ENCODE data around the gene KIRREL3. TPM values are rescaled to one million over a fixed set of nuclear protein-coding genes. Genes with fewer than 3 reads are reported as not detected.

KIRREL3 gene
- total RNA-seq, 1 experiment from 2014 or later, result not detected

- DNase-seq (ENCODE audit: low spot score), result no peak
Measured at GRCh38 chr11:126474220-126474619, 526.4 kb downstream of the KIRREL3 start.

- DNase-seq (ENCODE audit: low spot score), result no peak
Measured at GRCh38 chr11:126473269-126473668, 527.3 kb downstream of the KIRREL3 start.

- no peak for DNase-seq (ENCODE audit: low spot score)
Measured at GRCh38 chr11:126469311-126469710, 531.3 kb downstream of the KIRREL3 start.

GRCh38 chr11:126468102-126468521 lies 532.5 kb downstream of the KIRREL3 start:
- no peak for DNase-seq (ENCODE audit: low spot score)

- DNase-seq (ENCODE audit: low spot score), result no peak
Measured at GRCh38 chr11:126467471-126467870, 533.1 kb downstream of the KIRREL3 start.

DNA sequence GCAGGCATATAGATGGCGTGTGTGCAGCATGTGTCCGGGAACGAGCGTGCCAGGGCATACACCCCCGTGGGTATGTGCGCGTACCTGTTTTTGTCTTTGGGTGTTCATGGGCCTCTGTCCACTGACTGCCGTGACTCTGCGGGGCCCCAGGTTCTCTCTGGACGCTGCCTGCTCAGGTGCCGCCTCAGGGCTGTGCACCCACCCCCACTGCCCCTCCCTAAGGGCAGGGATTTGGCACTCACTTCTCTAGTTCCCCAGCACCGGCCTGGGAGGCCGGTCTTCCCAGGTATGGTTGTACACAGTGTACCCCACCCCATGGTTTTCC lies 533.6 kb downstream of the KIRREL3 start:
- DNase-seq (ENCODE audit: low spot score), result no peak

- DNase-seq (ENCODE audit: low spot score), result no peak
Measured at GRCh38 chr11:126466236-126467045, 534.1 kb downstream of the KIRREL3 start.

DNA sequence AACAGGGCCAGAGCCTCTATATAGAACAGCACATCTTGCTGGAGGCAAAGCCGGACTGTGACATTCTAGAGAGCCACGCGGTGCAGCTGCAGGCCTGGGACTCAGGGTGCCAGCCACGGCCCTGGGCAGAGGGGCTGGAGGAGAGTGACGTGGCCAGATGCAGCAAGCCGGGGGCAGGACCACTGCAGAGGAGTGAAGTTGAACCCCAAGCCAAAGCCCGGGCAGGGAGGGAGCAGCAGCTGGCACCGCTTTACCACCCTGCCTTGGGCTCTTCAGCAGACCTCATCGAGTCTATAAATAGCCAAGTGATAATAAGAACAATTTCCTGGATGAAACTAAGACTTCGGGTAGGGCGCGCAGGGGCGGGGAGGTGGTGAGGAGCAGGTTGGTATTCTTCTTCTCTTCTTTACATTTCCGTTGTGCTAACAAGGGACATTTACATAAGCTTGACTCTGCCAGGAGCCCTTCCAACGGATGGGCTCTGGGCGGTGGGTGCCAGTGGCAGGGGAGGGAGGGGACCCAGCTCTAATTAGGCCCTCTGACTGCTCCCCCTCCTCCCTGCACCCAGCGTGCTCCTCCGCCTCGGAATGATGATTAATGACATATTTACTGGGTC lies 534.9 kb downstream of the KIRREL3 start:
- DNase-seq (ENCODE audit: low spot score), result no peak

GRCh38 chr11:126464796-126465195 lies 535.8 kb downstream of the KIRREL3 start:
- no peak for DNase-seq (ENCODE audit: low spot score)

DNA sequence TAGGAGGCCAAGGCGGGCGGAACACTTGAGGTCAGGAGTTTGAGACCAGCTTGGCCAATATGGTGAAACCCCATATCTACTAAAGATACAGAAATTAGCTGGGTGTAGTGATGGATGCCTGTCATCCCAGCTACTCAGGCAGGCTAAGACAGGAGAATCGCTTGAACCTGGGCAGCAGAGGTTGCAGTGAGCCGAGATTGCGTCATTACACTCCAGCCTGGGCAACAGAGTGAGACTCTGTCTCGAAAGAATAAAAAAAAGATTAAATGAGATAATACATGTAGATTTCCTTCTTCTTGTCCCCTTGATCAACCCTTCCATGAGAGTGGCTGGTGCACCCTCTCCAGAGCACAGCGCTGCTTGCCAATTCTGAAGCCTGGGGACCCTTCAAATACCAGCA lies 538.1 kb downstream of the KIRREL3 start:
- DNase-seq (ENCODE audit: low spot score), result no peak

- DNase-seq (ENCODE audit: low spot score), result no peak
Measured at GRCh38 chr11:126461996-126462395, 538.6 kb downstream of the KIRREL3 start.

DNA sequence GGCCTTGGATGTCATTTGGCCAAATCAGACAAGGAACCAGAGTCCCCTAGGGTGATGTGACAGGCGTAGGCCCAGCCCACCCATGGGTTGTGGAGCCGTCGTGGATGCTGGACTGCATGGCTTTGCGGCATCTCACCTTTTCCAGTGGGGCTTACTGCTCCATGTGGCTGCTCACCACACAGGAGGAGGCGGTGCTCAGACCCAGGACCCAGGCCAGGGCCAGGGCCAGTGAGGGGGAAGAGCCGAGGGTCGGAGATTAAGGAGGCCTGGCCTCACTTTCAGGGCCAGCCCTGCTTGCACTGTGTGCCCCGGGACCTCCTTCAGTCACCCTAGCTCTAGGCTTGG lies 539.5 kb downstream of the KIRREL3 start:
- no peak for DNase-seq (ENCODE audit: low spot score)

- DNase-seq (ENCODE audit: low spot score), result no peak
Measured at GRCh38 chr11:126460417-126461095, 540.0 kb downstream of the KIRREL3 start.

DNA sequence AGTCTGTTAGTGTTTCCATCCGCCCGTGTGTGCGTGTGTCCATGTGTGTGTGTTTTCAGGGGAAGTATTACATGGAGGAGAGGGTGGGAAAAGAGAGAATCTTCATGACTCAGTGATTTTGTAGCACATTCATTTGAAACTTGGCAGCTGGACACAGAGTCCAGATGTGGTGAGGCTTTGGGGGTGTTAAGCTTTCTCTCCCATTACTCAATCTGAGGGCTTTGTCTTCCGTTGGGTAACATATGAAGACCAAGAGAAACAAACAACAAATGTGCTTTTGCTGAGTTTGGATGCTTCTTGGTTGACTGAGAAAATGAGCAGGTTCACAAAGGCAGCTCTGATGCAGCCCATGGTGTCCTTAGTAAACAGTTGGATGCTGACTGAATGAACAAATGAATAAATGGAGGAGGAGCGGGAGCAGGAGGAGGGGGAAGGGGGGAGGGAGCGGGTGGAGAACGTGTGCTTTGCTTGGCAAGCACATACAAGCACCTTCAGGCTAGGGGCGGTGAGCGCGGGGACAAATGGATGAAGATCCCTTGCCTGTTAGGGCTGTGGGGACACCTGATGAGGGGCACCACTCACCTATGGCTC lies 540.8 kb downstream of the KIRREL3 start:
- no peak for DNase-seq (ENCODE audit: low spot score)

DNA sequence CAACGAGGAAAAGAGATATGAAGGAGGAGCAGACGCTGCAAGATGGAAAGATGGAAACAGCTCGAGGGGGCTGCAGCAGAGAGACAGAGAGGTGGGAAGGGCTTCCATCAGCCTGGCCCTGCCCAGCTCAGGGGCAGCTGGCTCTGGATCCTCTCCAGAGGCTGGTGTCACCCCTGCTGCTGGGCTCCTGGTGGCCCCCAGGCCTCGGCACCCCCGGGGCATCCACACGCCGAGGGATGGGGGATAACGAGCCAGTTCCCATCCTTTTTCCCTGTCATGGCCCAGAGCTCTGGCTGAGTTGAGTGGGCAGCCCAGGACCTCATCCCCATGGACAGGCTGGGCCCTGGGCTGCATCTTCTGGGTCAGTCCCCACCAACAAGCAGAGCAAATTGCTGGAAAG lies 542.8 kb downstream of the KIRREL3 start:
- no peak for DNase-seq (ENCODE audit: low spot score)

GRCh38 chr11:126456783-126457542 lies 543.6 kb downstream of the KIRREL3 start:
- DNase-seq (ENCODE audit: low spot score), result no peak

GRCh38 chr11:126456089-126456488 lies 544.5 kb downstream of the KIRREL3 start:
- no peak for DNase-seq (ENCODE audit: low spot score)

- no peak for DNase-seq (ENCODE audit: low spot score)
Measured at GRCh38 chr11:126452241-126453101, 548.1 kb downstream of the KIRREL3 start.

- DNase-seq (ENCODE audit: low spot score), result no peak
Measured at GRCh38 chr11:126451211-126451802, 549.3 kb downstream of the KIRREL3 start.

- no peak for DNase-seq (ENCODE audit: low spot score)
Measured at GRCh38 chr11:126450806-126451205, 549.8 kb downstream of the KIRREL3 start.

DNA sequence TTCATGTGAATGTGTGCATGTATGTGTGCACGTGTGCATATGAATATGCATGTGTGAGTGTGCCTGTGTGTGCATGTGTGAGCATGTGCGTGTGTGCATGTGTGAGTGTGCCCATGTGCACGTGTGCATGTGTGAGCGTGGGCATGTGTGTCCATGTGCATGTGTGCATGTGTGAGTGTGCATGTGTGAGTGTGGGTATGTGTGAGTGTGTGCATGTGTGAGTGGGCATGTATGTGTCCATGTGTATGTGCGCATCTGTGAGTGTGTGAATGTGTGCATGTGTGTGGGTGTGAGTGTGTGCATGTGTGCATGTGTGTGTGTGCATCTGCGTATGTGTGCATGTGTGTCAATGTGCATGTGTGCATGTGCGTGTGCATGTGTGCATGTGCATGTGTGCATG lies 550.4 kb downstream of the KIRREL3 start:
- no peak for DNase-seq (ENCODE audit: low spot score)
